Stimulated activated CD4-positive, alpha-beta T cell treated with anti-CD3 and anti-CD28 coated beads, Interleukin-1b, Interleukin-23, amount 100 ng/mL, for 48 hours (primary cell): ENCODE data around the gene SLC2A3.
"Not testable (repeated sequence)": the region's sequence is repeated elsewhere in the genome, so short reads cannot be mapped to it uniquely, and the experiment has no call there.

Experiments
- DNase-seq: peaks from one replicate; pipeline ENCODE4 v3.0.0-alpha.2; 2020

SLC2A3 gene

GRCh38 chr12:7950230-7950943, 14.4 kb upstream of the SLC2A3 start:
- not testable (repeated sequence) for DNase-seq

DNA sequence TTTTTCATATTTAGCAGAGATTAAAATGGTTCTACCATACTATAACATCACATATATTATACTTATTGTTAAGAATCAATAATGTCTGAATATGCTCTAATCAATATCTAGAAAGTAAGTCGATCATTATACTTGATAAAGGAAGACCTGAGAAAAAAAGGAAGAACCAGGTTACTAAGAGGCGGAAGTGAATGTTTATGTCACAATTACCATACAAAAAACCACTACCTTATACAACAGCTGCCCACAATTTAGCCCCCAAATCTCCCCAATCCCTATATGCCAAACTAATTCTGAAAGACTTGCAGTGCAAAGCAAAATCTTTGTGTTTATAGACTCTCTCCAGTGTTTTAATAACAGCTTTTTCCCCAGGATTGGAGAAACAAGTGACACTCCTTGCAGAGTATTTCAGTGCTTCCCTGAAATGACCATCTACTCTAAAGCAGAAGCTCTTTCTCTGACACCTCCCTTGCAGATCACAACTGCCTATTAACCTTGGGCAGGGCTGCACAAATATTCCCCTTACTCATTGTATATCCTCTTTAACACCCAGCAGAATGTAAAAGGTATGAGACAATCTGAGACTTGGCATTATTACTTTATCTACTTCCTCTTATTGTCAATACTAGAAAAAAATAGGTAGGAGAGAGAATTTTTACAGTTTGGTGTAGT, 12.7 kb upstream of the SLC2A3 start:
- DNase-seq, result no peak

GRCh38 chr12:7947011-7947410, 11.0 kb upstream of the SLC2A3 start:
- DNase-seq, result no peak

- not testable (repeated sequence) for DNase-seq
These were observed 8.8 kb upstream of the SLC2A3 start for GRCh38 chr12:7944760-7945159.

DNA sequence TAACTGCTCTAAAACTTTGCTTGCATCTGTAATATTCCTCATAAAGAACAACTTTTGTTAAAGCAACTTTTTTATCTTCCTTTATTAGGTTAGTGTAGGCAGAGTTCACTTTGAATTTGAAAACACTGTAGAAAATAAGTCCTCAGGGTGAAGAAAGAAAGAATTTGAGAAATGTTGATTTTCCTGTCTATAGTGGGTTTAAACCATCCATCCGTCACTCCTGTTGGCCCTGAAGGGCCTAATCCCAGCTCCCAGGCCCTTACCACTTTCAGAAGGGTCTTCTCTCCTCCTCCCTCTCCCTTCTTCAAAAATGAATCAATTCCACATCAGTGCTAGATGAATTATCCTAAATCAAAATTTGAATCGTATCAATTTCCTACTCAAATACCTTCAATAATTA, 4.9 kb upstream of the SLC2A3 start:
- DNase-seq, result no peak

DNA sequence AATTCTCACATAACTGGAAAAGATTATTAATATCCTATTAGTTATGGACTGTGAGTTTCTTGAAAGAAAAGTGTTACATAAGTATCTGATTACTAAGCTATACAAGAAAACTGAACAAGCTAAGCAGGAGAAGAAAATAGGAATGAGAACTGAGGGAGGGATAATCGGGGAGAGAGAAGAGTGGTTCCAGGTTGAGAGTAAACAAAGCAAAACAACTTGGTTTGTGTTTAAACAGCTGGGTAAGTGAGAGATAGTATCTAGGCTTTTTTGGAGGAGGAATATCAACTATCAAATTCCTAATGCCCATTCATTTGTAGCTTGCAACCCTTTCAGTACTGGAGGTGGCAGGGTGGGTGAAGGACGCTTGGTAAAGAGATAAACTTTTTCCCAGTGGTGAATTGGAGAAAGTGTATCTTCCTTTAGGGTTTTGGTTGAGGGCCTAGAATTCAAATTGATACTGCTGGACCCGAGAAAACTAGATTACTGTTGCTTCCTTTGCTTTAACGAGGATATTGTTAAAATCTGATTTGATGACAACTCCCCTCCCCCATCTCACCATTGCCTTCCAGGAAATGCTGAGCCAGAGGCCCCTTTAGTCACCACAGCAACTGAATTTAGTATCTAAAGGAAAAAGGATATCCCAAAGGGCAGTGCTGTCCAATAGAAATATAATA, 2.0 kb upstream of the SLC2A3 start:
- peak; percentile 57 for DNase-seq

DNA sequence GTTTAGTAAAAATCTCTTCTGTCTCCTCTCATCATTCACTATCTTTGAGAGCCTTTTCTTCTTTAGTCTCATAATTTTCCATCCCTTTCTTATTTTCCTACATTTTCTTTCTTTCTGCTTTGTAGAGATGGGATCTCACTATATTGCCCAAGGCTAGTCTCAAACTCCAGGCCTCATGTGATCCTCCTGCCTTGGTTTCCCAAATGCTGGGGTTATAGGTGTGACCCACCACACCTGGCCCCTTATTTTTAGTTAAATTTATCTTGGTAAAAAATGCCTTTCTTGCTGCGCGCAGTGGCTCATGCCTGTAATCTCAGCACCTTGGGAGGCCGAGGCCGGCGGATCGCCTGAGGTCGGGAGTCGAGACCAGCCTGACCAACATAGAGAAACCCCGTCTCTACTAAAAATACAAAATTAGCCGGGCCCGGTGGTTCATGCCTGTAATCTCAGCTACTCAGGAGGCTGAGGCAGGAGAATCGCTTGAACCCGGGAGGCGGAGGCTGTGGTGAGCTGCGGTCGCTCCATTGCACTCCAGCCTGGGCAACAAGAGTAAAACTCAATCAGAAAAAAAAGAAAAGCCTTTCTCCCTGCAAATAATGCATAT, 996 bp downstream of the SLC2A3 start:
- no peak for DNase-seq

GRCh38 chr12:7934091-7934888, 1.7 kb downstream of the SLC2A3 start:
- no peak for DNase-seq

GRCh38 chr12:7933255-7933726, 2.7 kb downstream of the SLC2A3 start:
- DNase-seq, result peak; percentile 86

DNA sequence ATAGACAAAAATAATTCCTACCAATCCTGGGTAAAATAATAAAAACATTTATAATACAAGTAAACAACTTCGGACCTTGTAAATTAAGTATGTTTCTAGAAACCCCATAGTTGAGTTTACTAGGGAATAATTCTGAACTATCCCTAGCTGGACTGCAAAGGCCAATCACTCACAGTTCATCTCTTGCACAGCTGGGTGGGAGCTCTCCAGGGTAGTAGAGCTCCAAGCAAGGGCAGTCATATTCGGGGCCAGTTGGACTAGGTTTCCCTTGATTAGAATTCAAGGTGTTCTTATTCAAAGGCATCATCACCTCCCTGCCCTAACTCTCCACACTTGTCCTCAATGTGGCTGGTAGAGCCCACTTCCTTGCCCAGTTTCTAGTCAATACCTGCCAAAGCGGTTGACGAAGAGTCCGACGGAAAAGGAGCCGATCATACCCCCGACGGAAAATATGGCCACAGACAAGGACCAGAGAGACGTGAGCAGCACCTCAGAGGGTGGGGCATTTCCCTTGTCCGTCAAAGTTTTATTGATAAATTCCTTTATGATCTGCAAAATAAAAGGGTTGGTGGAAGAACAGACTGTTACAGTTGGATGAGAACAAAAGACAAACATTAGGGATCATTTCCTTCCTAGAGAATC, 3.3 kb downstream of the SLC2A3 start:
- not testable (repeated sequence) for DNase-seq

GRCh38 chr12:7929083-7929792, 6.7 kb downstream of the SLC2A3 start:
- no peak for DNase-seq

DNA sequence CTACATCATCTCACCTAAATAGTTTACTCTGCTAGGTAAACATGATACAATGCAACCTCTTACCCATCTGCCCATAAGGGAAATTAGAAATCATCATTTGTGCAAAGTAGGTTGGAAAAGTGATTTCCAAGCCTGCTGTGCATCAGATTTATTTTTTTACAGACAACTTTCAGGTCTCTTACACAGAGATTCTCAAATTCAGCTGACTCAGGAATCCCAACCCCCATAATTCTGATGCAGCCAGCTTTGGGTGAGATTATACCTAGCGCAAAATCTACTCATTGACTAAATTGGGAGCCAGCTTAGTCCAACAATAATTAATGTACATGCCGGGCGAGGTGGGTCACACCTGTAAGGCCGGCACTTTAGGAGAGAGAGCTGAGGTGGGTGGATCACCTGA, 8.5 kb downstream of the SLC2A3 start:
- no peak for DNase-seq

DNA sequence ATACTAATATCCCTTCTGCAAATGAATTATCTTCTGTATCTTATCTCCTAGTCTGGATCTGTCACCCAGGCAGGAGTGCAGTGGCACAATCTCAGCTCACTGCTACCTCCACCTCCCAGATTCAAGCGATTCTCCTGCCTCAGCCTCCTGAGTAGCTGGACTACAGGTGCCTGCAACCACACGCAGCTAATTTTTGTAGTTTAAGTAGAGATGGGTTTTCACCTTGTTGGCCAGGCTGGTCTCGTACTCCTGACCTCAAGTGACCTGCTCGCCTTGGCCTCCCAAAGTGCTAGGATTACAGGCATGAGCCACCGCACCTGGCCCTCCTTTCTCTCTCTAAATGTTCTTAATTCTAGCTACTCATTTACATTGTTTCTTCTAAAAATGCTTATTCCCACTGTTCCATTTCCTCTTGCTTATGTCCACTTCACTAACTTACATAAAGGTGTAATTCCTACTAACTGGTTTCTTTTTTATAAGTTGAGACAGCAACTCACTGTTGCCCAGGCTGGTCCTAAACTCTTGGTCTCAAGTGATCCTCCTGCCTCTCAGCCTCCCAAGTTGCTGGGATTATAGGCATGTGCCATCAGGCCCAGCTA, 9.8 kb downstream of the SLC2A3 start:
- DNase-seq, result not testable (repeated sequence)

DNA sequence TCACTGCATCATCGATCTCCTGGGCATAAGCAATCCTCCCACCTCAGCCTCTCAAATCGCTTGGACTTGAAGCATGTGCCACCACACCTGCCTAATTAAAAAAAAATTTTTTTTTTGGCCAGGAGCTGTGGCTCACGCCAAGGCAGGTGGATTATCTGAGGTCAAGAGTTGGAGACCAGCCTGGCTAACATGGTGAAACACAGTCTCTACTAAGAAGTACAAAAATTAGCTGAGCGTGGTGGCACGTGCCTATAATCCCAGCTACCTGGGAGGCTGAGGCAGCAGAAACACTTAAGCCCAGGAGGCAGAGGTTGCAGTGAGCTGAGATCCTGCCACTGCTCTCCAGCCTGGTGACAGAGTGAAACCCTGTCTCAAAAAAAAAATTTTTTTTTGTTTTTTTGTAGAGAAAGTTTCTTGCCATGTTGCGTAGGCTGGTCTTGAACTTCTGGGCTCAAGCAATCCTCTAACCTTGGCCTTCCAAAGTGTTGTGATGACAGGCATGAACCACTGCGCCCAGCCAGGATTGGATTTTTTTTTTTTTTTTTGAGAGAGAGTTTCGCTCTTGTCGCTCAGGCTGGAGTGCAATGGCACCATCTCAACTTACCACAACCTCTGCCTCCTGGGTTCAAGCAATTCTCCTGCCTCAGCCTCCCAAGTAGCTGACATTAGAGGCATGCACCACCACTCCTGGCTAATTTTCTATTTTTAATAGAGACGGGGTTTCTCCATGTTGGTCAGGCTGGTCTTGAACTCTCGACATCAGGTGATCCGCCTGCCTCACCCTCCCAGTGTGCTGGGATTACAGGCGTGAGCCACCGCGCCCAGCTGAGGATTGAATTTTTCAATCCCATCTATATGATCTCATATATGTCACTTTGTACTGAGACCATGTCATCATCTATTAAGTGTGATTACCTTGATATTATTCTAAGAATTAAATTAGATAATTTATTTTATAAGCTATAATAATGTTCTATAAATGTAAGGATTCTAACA, 12.4 kb downstream of the SLC2A3 start:
- no peak for DNase-seq

GRCh38 chr12:7921181-7921580, 14.8 kb downstream of the SLC2A3 start:
- not testable (repeated sequence) for DNase-seq

DNA sequence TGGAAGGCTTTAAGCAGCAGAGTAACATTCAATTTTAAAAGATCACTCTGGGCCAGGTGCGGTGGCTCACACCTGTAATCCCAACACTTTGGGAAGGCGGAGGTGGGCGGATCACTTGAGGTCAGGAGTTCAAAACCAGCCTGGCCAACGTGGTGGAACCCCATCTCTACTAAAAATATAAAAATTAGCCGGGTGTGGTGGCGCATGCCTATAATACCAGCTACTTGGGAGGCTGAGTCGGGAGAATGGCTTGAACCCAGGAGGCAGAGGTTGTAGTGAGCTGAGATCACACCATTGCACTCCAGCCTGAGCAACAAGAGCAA, 17.8 kb downstream of the SLC2A3 start:
- not testable (repeated sequence) for DNase-seq

DNA sequence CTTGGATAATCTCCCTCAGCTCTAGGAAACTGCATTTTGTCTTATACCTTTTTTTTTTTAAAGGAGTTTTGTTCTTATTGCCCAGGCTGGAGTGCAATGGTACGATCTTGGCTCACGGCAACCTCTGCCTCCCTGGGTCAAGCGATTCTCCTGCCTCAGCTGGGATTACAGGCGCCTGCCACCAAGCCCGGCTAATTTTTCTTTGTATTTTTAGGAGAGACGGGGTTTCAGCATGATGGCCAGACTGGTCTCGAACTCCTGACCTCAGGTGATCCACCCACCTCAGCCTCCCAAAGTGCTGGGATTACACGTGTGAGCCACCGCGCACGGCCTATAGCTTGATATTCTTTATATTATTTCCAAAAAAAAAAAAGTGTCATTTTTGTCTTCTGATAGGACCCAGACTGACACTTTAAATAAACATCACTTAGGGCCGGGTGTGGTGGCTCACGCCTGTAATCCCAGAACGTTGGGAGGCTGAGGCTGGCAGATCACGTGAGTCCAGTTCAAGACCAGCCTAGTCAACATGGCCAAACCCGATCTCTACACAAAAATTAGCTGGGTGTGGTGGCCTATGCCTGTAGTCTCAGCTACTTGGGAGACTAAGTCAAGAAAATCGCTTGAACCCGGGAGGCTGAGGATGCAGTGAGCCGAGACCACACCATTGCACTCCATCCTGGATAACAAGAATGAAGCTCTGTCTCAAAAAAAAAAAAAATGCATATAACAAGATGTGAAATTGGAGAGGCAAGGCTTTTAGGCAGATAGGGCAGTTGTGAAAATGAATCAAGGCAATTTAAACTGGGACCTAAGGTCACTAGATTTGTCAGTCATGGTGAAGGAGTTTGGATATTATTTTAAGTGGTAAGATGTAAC, 18.4 kb downstream of the SLC2A3 start:
- DNase-seq, result no peak

DNA sequence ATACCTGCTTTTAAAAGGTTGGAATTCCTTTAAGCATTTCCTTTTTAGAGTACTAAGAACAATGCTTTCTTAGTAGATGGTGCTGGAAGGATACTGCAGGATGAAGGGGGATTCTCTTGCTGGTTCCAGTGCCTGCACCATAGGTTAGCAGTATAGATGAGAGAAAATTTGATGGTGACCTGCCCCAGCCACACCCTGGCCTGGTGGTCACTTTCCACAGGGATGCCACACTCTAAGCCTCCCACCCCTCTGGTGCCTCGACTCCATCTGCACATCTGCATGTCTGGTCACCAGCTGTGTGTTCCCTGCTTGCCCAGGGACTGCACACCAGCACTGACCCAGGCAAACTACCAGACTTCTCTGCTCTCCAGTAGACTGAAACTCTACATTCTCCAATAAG, 19.1 kb downstream of the SLC2A3 start:
- no peak for DNase-seq
